Measurements from ENCODE around the gene ATG2A.

ATG2A gene

GRCh38 chr11:64864473-64865285 lies 52.3 kb downstream of the ATG2A start:
- intact Hi-C loops (cut with DNase I): no loop called here

GRCh38 chr11:64864135-64864472 lies 52.9 kb downstream of the ATG2A start:
- intact Hi-C loops (cut with DNase I): no loop called here
- no peak for DNase-seq

More at GRCh38 chr11:64864473-64865285, 52.3 kb downstream of the ATG2A start:
- peak in 13 of 42 donors; percentile 18 to 79 (median 48) for DNase-seq

GRCh38 chr11:64863391-64864060 lies 53.5 kb downstream of the ATG2A start:
- intact Hi-C loops (cut with DNase I): no loop called here
- peak in 12 of 42 donors; percentile 30 to 66 (median 41) for DNase-seq

GRCh38 chr11:64862987-64863390 lies 54.0 kb downstream of the ATG2A start:
- intact Hi-C loops (cut with DNase I): no loop called here
- peak in 2 of 42 donors; percentile 11 to 15 for DNase-seq

- intact Hi-C loops (cut with DNase I): no loop called here
- DNase-seq: peak in 2 of 42 donors; percentile 23 to 28
Observed at GRCh38 chr11:64861227-64861975, 55.6 kb downstream of the ATG2A start.

GRCh38 chr11:64859542-64860414 lies 57.2 kb downstream of the ATG2A start:
- intact Hi-C loops (cut with DNase I): no loop called here
- DNase-seq: no peak

GRCh38 chr11:64858467-64859263 lies 58.3 kb downstream of the ATG2A start:
- intact Hi-C loops (cut with DNase I): no loop called here

GRCh38 chr11:64857485-64857884 lies 59.5 kb downstream of the ATG2A start:
- intact Hi-C loops (cut with DNase I): no loop called here
- DNase-seq: no peak

More at GRCh38 chr11:64858467-64859263, 58.3 kb downstream of the ATG2A start:
- DNase-seq: no peak

GRCh38 chr11:64856382-64857227 lies 60.4 kb downstream of the ATG2A start:
- peak in 20 of 42 donors; percentile 19 to 73 (median 45) for DNase-seq
- intact Hi-C loops (cut with DNase I): no loop called here

- intact Hi-C loops (cut with DNase I): no loop called here
- DNase-seq: no peak
Observed at GRCh38 chr11:64855596-64856304, 61.3 kb downstream of the ATG2A start.

GRCh38 chr11:64854534-64855502 lies 62.2 kb downstream of the ATG2A start:
- DNase-seq: peak in 4 of 42 donors; percentile 27 to 70 (median 46)
- intact Hi-C loops (cut with DNase I): no loop called here

- DNase-seq: no peak
- intact Hi-C loops (cut with DNase I): no loop called here
Observed at GRCh38 chr11:64854157-64854533, 62.9 kb downstream of the ATG2A start.

- DNase-seq: no peak
- intact Hi-C loops (cut with DNase I): no loop called here
Observed at GRCh38 chr11:64853709-64854108, 63.3 kb downstream of the ATG2A start.

- DNase-seq: no peak
- intact Hi-C loops (cut with DNase I): no loop called here
Observed at GRCh38 chr11:64852804-64853509, 64.1 kb downstream of the ATG2A start.
